NT2/D1 (cell line): ENCODE results near the gene BCO2.

Source experiments
- SUZ12 ChIP-seq: IDR thresholded peaks from 2 replicates; pipeline ENCODE4 v1.6.1; 2011; ENCODE audit not compliant: insufficient read length, insufficient read depth; ENCODE audit errors: extremely low read depth
- YY1 ChIP-seq: IDR thresholded peaks from 2 replicates; pipeline ENCODE4 v1.6.1; 2011; ENCODE audit not compliant: insufficient read length, insufficient read depth
- ZNF274 ChIP-seq: IDR thresholded peaks from 2 replicates; pipeline ENCODE4 v1.6.1; 2011; ENCODE audit warnings: mild to moderate bottlenecking, low read depth, low read length

DNA sequence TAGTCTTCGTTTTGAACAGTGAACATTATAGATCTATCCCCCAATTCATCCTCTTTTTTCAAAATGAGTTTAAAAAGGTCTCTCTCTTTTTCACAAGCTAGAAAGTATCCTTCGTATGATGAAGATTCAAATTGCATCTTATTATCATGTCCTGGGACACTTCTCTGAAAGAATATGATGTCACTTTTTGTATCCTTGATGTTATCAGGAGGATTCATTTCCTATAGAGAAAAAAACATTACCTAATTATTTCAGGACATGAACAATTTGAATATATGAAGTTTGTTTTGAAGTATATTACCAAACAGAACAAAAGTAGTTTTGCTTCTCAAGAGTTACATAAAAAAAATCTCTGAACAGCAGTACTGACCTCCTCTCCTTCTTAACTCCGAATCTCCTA, 31.7 kb upstream of the BCO2 start:
- TF ChIP-seq ZNF274 (no peak), SUZ12 (no peak), YY1 (no peak)
